ENCODE results near the gene NT5DC4.

- no peak for TF ChIP-seq ATF3 (IDR thresholded peaks at IDR 0.05)
- TF ChIP-seq, protein P1, sequence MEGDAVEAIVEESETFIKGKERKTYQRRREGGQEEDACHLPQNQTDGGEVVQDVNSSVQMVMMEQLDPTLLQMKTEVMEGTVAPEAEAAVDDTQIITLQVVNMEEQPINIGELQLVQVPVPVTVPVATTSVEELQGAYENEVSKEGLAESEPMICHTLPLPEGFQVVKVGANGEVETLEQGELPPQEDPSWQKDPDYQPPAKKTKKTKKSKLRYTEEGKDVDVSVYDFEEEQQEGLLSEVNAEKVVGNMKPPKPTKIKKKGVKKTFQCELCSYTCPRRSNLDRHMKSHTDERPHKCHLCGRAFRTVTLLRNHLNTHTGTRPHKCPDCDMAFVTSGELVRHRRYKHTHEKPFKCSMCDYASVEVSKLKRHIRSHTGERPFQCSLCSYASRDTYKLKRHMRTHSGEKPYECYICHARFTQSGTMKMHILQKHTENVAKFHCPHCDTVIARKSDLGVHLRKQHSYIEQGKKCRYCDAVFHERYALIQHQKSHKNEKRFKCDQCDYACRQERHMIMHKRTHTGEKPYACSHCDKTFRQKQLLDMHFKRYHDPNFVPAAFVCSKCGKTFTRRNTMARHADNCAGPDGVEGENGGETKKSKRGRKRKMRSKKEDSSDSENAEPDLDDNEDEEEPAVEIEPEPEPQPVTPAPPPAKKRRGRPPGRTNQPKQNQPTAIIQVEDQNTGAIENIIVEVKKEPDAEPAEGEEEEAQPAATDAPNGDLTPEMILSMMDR (IDR thresholded peaks at IDR 0.05 in 2 of 3, conservative IDR thresholded peaks at IDR 0.05 in 1 of 3; ENCODE audit: borderline replicate concordance in 1 of 3, insufficient read depth in 1 of 3, low read depth in 2 of 3, low read length in 2 of 3): no peak
- no peak for TF ChIP-seq JUND (IDR thresholded peaks at IDR 0.05)
- TF ChIP-seq EZH2 (IDR thresholded peaks at IDR 0.05): no peak
Observed at GRCh38 chr2:112713926-112714325, 6.9 kb upstream of the NT5DC4 start.
